ENCODE data around the gene SEMA4D.

DNA sequence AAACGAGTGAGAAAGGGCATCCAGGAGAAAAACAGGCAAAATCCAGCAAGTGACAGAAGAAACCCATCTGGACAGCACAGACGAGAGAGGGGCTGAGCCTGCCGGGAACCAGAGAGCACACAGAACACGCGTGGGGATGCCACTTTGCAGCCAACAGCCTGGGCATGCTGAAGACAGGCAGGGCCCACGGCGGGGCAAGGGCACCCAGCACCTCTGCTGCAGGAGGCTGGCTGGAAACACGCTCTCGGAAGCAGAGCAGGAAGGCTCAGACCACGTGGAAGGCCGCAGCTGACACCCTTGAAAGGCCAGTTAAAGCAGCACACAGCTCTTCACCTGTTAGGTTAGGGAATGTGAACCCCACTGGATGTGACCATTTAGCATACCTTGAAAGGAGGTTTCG is 103.5 kb downstream of the SEMA4D start:
- no peak for TF ChIP-seq POLR2A (IDR thresholded peaks at IDR 0.05)
- TF ChIP-seq, protein P1, sequence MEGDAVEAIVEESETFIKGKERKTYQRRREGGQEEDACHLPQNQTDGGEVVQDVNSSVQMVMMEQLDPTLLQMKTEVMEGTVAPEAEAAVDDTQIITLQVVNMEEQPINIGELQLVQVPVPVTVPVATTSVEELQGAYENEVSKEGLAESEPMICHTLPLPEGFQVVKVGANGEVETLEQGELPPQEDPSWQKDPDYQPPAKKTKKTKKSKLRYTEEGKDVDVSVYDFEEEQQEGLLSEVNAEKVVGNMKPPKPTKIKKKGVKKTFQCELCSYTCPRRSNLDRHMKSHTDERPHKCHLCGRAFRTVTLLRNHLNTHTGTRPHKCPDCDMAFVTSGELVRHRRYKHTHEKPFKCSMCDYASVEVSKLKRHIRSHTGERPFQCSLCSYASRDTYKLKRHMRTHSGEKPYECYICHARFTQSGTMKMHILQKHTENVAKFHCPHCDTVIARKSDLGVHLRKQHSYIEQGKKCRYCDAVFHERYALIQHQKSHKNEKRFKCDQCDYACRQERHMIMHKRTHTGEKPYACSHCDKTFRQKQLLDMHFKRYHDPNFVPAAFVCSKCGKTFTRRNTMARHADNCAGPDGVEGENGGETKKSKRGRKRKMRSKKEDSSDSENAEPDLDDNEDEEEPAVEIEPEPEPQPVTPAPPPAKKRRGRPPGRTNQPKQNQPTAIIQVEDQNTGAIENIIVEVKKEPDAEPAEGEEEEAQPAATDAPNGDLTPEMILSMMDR (IDR thresholded peaks at IDR 0.05): no peak
- no peak for TF ChIP-seq POLR2AphosphoS5 (IDR thresholded peaks at IDR 0.05)
